Measurements from ENCODE around the gene UGT2B17.
"Not testable (repeated sequence)": the region's sequence is repeated elsewhere in the genome, so short reads cannot be mapped to it uniquely, and the experiment has no call there.

The UGT2B17 gene

GRCh38 chr4:68569036-68569435, 7.1 kb downstream of the UGT2B17 start:
- not testable (repeated sequence) for DNase-seq (ENCODE audit: low read depth in 2 of 2)

- not testable (repeated sequence) for DNase-seq (ENCODE audit: low read depth in 2 of 2)
Observed at GRCh38 chr4:68568535-68568934, 7.6 kb downstream of the UGT2B17 start.

GRCh38 chr4:68566364-68566763, 9.8 kb downstream of the UGT2B17 start:
- not testable (repeated sequence) for DNase-seq (ENCODE audit: low read depth in 2 of 2)

GRCh38 chr4:68565082-68565481, 11.0 kb downstream of the UGT2B17 start:
- DNase-seq (ENCODE audit: low read depth in 2 of 2) = not testable (repeated sequence)

- not testable (repeated sequence) for DNase-seq (ENCODE audit: low read depth in 2 of 2)
Observed at GRCh38 chr4:68560364-68561070, 15.6 kb downstream of the UGT2B17 start.

GRCh38 chr4:68553830-68554229, 22.3 kb downstream of the UGT2B17 start:
- DNase-seq (ENCODE audit: low read depth in 2 of 2) = not testable (repeated sequence)

- not testable (repeated sequence) for DNase-seq (ENCODE audit: low read depth in 2 of 2)
Observed at GRCh38 chr4:68552818-68553811, 23.0 kb downstream of the UGT2B17 start.

GRCh38 chr4:68542742-68543141, 33.4 kb downstream of the UGT2B17 start:
- not testable (repeated sequence) for DNase-seq (ENCODE audit: low read depth in 2 of 2)

GRCh38 chr4:68536375-68536774, 39.7 kb downstream of the UGT2B17 start:
- DNase-seq (ENCODE audit: low read depth in 2 of 2) = no peak

- no peak for DNase-seq (ENCODE audit: low read depth in 2 of 2)
Observed at GRCh38 chr4:68535974-68536373, 40.1 kb downstream of the UGT2B17 start.

GRCh38 chr4:68522232-68522631, 53.9 kb downstream of the UGT2B17 start:
- DNase-seq (ENCODE audit: low read depth in 2 of 2) = not testable (repeated sequence)

GRCh38 chr4:68520985-68521384, 55.1 kb downstream of the UGT2B17 start:
- DNase-seq (ENCODE audit: low read depth in 2 of 2) = no peak

GRCh38 chr4:68518889-68519288, 57.2 kb downstream of the UGT2B17 start:
- DNase-seq (ENCODE audit: low read depth in 2 of 2) = no peak

- DNase-seq (ENCODE audit: low read depth in 2 of 2) = not testable (repeated sequence)
Observed at GRCh38 chr4:68505452-68505851, 70.7 kb downstream of the UGT2B17 start.

GRCh38 chr4:68504836-68505235, 71.3 kb downstream of the UGT2B17 start:
- not testable (repeated sequence) for DNase-seq (ENCODE audit: low read depth in 2 of 2)

GRCh38 chr4:68503462-68503861, 72.7 kb downstream of the UGT2B17 start:
- DNase-seq (ENCODE audit: low read depth in 2 of 2) = not testable (repeated sequence)

GRCh38 chr4:68499021-68499420, 77.1 kb downstream of the UGT2B17 start:
- DNase-seq (ENCODE audit: low read depth in 2 of 2) = no peak

- DNase-seq (ENCODE audit: low read depth in 2 of 2) = peak in 1 of 2 donors; percentile 14
Observed at GRCh38 chr4:68498413-68499007, 77.6 kb downstream of the UGT2B17 start.

GRCh38 chr4:68494688-68495087, 81.4 kb downstream of the UGT2B17 start:
- no peak for DNase-seq (ENCODE audit: low read depth in 2 of 2)

- DNase-seq (ENCODE audit: low read depth in 2 of 2) = no peak
Observed at GRCh38 chr4:68490826-68491457, 85.2 kb downstream of the UGT2B17 start.

- no peak for DNase-seq (ENCODE audit: low read depth in 2 of 2)
Observed at GRCh38 chr4:68489338-68489737, 86.8 kb downstream of the UGT2B17 start.

Data from stimulated activated CD8-positive, alpha-beta memory T cell treated with anti-CD3 and anti-CD28 coated beads, Interleukin-15, amount 100 ng/mL, for 4 hours (primary cell).